ENCODE measurements around the gene CACNA1E. TPM values are rescaled to one million over a fixed set of nuclear protein-coding genes. Genes with fewer than 3 reads are reported as not detected.

The CACNA1E gene
- total RNA-seq, 1 experiment from 2014 or later, result not detected

GRCh38 chr1:181583598-181583997 is 100.3 kb downstream of the CACNA1E start:
- no peak for DNase-seq (ENCODE audit: low read depth)

DNA sequence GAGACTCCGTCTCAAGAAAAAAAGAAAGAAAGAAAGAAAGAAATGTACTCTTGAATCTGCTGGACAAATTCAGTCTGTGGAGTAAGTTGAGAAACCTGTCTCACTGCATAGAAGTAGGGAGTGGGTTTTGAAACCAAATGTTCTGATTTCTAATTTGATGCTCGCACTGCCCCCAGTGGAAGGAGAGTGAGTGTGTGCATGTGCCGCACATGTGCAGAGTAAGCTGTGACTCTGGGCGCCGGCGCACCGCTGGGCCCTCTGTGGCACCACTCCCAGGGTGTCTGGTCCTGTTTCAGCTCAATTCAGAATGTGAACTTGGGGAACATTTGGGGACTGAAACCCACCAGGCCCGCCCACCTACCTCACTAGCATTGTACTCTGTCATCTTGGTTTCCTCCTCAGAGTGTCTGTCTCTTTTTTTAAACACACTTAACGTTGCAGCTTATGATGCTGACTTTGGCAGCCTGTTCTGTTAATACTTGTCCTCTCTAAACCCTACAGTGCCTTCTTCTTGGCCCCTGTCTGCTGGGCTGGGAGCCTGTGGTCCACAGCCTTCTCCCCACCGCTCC is 104.6 kb downstream of the CACNA1E start:
- DNase-seq (ENCODE audit: low read depth), result no peak

DNA sequence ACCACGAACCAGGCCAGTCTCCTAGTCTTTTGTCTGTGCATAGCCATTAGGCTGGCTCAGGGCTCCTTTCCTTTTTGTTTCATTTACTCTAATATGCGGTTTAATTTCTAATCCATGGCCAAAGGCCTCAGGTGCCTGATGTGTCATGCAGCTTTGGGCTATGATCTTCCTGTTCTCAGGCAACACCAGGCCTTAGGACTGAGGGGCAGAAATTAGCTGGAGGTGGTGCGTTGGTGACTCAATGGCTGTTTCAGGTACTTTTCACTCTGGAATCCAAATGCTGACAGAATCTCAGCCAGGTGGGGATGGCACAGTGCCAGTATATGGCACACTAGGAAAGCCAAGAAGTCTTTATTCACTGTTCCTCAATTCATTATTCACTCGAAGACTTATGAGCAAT is 105.3 kb downstream of the CACNA1E start:
- no peak for DNase-seq (ENCODE audit: low read depth)

GRCh38 chr1:181592255-181592859 is 109.0 kb downstream of the CACNA1E start:
- no peak for DNase-seq (ENCODE audit: low read depth)

GRCh38 chr1:181593042-181593441 is 109.7 kb downstream of the CACNA1E start:
- DNase-seq (ENCODE audit: low read depth), result no peak

GRCh38 chr1:181594553-181594952 is 111.2 kb downstream of the CACNA1E start:
- no peak for DNase-seq (ENCODE audit: low read depth)

- no peak for DNase-seq (ENCODE audit: low read depth)
These were observed 111.9 kb downstream of the CACNA1E start for GRCh38 chr1:181595234-181595633.

- no peak for DNase-seq (ENCODE audit: low read depth)
These were observed 118.1 kb downstream of the CACNA1E start for GRCh38 chr1:181601186-181601950.

DNA sequence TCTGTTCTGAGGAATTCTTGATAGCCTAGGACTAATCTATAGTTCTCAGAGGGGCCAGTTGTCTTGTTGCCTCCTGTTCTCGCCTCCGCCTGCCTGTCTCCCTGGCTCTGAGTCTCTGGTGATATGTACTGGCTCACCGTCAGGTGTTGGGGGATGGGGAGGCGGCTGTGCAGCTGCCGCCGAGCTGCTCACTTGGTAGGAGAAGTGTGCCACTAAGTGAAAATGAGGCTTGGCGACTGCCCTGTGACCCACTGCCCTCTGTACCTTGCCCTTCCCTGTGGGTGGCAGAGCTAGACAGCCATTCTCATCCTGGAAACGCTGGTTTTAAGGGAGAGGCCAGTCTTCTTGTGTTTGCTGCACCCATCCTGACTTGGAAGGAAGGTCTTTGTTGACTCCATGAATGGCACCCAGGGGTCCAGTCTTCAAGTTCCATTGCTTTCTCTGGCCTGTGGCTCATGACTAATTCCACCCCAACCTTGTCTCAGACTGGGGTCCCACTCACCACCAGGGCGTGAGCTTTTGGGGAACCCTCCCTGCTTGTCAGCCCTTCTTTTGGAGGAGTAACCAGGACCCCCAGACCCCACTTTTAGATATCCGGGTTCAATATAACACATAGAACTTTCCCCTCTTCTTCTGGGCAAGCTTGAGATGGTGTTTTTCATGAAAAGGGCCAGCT is 120.6 kb downstream of the CACNA1E start:
- no peak for DNase-seq (ENCODE audit: low read depth)

DNA sequence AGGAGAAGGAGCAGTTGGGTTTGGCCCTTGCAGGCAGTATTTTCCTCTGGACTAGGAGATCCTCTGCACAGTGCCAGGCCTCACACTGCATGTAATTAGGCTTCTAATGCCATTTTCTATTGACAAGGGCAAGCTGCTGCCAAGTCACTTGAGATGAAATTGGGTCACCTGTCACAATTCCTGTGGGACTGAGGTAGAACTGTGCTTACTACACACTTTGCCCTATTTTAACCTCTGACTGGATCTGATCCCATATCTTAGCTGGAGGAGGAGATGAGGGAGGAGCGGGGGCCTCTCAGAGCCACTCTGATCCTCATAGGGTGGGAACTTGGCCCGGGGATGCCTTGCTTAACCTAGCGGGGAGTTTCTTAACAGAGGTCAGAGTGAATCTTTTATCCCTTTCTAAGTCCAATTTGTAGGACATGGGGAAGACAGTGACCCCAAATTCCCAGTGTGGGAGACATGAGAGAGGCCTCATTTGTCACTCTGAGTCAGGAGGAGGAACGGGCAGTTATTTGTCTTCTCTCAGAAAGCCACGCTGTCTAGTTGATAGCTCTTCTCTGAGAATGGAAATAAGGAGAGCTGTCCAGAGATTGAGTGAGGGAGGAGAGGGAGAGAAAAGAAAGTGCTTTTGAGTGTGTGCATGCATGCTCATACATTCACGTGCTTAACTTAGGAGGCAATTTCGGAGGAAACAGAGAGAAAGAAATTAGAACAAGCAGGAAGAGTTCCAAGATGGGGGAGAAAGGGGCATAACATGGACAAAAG is 121.3 kb downstream of the CACNA1E start:
- DNase-seq (ENCODE audit: low read depth), result no peak

DNA sequence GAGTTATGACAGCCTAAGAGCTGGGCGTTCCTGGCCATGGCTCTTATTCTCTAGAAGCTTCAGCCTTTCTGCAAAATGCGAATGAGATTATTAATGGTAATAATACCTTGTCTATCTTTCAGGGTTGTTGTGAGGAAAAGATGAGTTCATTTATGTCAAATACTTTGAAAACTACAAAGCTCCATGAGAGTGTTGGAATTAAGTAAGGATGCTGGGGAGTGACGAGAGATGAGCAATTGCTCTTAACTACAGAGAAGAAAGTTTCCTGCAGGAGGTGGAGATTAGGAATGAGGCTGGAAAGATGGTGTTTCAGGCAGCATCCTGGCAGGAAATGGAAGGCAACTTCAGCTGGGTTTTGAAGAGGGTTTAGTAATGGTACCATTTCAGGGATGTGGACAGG is 124.2 kb downstream of the CACNA1E start:
- DNase-seq (ENCODE audit: low read depth), result no peak

DNA sequence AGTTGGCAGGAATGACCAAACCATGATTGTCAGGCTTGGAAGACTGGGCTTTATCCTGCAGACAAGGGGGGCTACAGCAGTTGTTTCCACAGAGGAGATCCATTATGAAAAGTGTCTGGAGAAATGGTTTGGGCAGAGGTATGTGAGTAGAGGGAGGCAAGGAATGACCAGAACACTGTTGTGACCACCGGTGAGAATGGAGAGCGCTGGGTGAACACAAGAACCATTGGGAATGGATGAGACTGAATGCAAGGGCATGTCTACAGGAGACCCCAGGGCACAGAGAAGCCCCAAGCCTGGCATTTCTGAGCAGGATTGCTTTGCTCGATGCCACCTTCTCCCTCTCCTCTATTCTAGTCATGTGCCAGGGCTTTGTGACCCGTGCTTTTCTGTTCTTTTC is 125.1 kb downstream of the CACNA1E start:
- DNase-seq (ENCODE audit: low read depth), result no peak

- DNase-seq (ENCODE audit: low read depth), result no peak
These were observed 125.6 kb downstream of the CACNA1E start for GRCh38 chr1:181608948-181609347.

DNA sequence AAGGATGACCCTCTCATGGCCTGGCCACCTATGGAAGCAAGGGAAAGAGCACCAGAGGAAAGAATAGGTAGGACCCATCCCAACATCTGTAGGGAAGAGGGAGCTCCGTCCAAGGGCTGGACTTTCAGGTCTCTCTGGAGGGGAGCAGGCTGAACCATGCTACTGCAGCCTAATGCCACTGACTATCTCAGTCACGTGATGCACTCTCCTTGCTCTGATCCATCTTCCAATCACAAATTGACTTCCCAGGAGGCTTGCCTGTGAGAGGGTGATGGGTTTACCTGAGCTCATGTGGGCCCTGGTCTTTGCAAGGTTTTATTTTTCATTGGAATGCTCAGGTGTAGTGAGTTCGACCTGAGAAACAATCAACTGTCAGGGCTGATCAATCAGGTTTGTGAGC is 128.8 kb downstream of the CACNA1E start:
- DNase-seq (ENCODE audit: low read depth), result no peak

GRCh38 chr1:181618559-181618958 is 135.2 kb downstream of the CACNA1E start:
- no peak for DNase-seq (ENCODE audit: low read depth)

DNA sequence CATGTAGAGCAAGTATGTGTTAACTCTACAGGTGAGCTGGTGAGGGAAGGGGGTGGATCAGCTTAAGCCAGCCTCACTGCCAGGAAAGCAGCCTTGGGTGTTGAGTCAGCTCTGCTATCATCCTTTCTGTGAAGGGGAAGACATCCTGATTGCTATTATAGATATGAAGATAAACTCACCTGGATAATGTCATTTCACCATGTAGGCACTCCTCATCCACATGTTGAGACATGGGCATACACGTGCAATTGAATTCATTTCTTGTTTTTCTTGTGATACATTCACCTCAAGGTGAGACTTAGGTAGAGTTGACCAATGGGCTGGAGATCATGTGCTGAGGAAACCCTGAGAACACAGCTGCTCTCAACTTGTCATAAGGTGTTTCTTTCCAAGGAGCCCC is 136.9 kb downstream of the CACNA1E start:
- DNase-seq (ENCODE audit: low read depth), result no peak

DNA sequence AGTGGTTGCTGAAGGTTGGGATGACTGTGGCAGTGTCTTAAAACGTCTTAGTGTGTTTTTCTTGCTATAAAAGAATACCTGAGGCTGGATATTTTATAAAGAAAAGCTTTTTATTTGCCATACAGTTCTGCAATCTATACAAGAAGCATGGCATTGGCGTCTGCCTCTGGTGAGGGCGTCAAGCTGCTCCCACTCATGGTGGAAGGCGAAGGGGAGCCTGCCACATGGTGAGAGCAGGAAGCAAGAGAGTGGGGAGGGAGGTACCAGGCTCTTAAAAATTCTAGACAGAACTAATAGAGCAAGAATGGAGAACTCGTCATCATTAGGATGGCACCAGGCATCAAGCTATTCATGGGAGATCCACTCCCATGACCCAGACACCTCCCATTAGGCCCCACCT is 140.5 kb downstream of the CACNA1E start:
- DNase-seq (ENCODE audit: low read depth), result no peak

DNA sequence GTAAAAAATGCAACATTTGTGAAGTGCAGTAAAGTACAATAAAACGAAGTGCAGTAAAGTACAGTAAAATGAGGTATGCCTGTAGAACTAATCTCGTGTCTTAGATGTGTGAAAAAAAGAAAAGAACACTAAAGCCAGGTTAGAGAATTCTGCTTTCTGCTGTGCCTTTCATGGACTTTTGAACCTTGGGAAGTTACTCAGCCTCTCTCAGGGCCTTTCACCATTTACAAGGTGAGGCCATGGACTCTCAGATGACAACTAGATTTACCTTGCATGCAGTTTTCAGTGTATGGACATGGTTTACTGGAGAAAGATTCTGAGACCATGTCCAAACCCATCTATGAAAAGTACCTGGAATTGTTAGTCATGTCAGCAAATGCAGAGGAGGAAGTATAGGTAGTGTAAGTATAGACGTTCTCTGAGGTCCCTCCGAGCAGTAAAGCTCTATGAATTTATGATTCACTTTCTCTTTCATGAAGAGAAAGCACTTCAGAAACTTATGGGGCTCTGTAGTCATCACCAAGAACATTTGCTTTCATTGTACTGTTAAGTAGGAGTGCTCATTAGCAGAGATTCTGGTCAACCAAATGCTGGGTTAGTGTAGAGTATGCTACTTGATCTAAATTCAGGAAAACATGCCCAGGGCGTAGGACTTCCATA is 143.1 kb downstream of the CACNA1E start:
- no peak for DNase-seq (ENCODE audit: low read depth)

GRCh38 chr1:181630398-181630797 is 147.1 kb downstream of the CACNA1E start:
- DNase-seq (ENCODE audit: low read depth), result no peak

- no peak for DNase-seq (ENCODE audit: low read depth)
These were observed 147.5 kb downstream of the CACNA1E start for GRCh38 chr1:181630838-181631237.

GRCh38 chr1:181632492-181632891 is 149.2 kb downstream of the CACNA1E start:
- DNase-seq (ENCODE audit: low read depth), result no peak
